Stimulated activated CD4-positive, alpha-beta T cell treated with anti-CD3 and anti-CD28 coated beads, Interleukin-1b, Interleukin-23, amount 100 ng/mL, for 48 hours (primary cell): ENCODE data around the gene DNAH14.
"Not testable (repeated sequence)": the region's sequence is repeated elsewhere in the genome, so short reads cannot be mapped to it uniquely, and the experiment has no call there.

ENCODE experiments used
- DNase-seq: peaks from one replicate; pipeline ENCODE4 v3.0.0-alpha.2; 2020

DNAH14 gene

DNA sequence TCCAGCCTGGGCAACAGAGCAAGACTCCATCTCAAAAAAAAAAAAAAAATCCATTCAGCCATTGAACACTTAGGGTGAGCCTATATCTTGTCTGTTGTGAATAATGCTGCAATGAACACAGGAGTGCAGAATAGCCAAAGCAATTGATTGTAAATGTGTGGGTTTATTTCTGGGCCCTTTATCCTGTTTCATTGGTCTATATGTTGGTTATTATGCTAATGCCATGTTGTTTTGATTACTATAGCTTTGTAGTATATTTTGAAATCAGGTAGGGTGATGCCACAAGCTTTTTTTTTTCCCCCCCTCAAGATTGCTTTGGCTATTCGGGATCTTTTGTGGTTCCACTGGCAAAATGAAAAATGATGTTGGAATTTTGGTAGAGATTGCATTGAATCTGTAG, 330.8 kb downstream of the DNAH14 start:
- no peak for DNase-seq

DNA sequence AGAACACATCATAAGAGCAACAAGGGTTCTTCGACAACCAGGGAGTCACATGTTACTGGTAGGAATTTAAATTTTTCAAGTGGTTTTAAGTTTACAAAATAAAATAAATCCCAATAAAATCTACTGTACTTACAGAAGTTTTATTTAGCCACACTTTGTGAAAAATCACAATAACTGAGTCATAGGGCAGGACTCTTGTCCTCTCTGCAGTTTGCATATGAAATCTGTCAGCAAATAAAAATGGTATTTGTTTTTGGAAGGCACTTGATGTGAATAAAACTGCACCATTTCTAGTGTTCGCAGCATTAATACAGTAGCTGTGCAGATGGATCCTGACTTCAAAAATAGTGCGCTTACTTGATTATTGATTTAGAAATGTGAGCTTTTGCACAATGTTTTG, 348.0 kb downstream of the DNAH14 start:
- DNase-seq: no peak

DNA sequence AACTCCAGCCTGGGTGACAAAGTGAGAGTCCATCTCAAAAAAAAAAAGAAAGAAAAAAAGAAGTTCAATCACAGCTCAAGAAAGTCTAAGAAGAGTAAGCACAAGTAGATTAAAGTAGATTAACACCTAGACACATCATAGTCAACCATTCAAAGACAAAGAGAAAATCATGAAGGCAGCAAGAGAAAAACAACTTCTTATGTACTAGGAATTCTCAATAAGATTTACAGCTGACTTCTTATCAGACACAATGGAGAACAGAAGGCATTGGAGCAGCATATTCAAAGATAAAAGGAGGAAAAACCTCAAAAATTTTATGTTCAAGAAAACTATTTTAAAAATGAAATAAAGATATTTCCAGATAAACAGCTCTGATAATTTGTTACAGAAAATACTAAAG, 351.1 kb downstream of the DNAH14 start:
- no peak for DNase-seq

DNA sequence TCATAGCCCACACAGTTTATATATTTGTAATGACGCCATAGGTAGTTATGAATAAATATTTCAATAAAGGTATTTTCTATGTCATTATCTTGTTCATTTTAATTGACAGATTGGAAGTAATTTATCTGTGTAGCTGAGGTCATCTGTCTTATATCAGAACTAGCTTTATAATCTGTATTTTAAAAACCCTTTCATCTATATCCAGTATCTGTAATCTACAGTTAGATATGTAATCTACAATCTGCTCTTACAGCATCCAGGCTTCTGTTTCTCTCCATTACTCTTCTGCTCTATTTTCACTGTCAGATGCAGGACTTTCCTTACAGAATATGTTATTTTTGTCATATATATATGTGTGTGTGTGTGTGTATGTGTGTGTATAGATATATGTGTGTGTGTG, 360.8 kb downstream of the DNAH14 start:
- no peak for DNase-seq

DNA sequence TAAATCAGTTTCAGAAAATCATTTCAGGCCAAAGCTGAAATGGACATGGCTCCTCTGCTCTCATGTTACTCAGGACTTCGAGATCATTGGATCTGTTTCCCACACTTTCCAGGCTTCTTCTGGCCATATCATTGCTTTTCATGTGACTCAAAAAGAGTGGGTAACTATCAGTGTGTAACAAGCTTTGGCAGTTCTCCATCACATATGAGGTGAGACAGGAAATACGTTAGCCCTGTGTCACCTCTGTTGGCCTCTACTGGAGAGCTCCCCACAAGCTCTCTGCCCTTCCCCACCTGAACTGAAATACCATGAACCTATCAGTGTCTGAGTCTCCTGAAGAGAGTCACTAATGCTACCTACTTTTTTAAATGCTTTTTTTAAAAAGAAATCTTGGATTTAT, 370.1 kb downstream of the DNAH14 start:
- DNase-seq: no peak

DNA sequence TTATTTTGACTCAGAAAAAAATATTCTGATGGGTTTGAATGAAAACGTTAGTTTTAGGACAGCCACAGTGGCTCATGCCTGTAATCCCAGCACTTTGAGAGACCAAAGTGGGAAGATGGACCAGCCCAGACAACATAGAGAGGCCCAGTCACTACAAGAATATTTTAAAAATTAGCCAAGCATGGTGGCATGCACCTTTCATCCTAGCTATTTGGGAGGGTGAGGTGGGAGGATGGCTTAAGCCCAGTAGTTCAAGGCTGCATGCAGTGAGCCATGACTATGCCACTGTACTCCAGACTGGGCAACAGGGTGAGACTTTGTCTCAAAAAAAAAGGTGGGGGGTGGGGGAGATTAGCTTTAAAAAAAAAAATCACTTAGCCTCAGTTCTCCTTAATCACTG, 370.9 kb downstream of the DNAH14 start:
- DNase-seq: no peak

DNA sequence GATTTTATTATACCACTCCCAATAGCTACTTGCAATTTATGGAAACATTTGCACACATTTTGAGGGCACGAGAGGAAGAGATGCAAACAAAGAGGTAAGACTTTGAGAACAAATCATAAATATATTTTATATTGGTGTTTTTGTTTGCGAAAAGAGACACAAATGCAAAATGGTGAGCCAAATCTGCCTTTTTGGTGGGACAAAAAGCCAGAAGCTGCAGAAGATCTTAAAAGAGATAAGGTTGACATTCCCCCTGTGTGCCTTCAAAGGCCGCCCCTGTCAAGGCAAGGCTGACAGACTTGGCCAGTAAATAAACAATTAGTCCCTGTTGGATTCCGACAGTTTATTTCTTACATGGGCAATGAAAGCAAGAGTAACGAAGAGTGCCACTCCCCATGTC, 375.5 kb downstream of the DNAH14 start:
- no peak for DNase-seq

DNA sequence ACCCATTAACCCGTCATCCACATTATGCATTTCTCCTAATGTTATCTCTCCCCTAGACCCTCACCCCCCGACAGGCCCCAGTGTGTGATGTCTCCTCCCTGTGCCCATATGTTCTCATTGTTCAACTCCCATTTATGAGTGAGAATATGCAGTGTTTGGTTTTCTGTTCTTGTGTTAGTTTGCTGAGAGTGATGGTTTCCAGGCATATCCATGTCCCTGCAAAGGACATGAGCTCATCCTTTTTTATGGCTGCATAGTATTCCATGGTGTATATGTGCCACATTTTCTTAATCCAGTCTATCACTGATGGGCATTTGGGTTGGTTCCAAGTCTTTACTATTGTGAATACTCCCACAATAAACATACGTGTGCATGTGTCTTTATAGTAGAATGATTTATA, 381.1 kb downstream of the DNAH14 start:
- DNase-seq: not testable (repeated sequence)

DNA sequence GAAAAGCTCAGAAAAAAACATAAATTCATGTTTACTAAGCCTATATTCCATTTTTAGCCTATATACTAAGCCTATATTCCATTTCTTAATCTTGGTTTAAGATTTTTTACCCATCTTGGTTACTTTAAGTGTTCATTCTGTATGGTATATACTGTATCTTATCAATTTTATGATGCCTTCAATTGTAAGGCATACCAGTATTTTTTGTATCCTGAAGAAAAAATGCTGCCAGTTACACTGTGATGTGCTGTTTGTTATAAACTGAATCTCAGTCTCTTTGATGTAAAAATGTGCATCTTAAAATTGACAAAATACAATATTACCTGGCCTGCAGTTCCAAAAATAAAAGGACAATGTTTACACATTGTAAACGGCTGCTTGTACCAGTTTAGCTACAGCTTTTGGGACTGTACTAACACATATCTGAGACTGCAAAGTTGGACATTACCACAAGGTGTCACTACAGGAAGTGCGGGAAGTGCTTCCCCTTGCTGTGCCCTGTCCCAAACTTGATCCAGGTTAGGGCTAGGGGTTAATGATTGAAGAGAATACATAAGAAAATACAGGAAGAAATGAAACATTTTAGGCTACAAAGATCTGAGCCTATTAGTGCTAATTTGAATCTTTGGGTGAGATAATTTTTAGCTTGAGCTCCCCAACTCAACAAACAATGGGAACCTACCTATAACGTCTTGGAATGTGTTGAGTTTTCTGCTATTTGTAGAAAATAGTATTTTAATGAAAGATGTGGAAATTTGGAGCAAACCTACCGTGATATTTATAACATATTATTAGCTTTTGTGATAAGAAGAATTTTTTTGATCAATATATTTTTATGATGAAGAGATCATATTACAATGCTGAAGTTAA, 389.5 kb downstream of the DNAH14 start:
- no peak for DNase-seq

DNA sequence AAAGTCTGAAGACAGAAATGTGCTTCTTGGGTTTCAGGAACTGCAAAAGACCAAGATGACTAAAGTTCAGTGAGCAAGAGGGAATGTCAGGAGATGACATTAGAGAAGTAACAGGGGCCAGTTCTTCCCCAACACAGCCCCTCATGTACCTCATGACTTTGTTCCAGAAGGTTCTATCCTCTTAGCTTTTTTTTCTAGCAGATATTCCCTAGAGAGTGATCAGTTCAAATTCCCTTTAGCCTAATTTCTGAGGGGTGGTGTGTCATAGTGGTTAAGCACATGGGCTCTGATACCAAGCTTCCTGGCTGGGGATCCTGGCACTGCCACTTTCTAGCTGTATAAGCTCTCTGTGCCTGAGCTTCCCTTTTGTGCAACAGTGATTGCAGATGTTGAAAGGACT, 390.4 kb downstream of the DNAH14 start:
- no peak for DNase-seq

DNA sequence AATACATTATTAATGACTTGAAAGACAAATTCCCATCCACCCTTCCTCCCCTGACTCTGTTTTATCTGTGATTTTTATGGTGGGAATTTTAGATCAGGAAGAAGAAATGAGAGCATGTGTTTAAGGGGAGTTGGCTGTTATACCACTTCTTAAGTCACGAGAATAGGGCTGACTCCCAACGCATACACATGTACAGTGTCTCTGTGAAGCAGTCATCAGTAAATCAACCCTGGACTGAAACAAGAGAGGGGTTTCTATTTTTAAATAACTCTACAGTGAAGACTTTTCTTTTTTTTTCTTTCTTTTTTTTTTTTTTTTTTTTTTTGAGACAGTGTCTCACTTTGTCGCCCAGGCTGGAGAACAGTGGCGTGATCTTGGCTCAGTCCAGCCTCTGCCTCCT, 392.3 kb downstream of the DNAH14 start:
- DNase-seq: no peak

DNA sequence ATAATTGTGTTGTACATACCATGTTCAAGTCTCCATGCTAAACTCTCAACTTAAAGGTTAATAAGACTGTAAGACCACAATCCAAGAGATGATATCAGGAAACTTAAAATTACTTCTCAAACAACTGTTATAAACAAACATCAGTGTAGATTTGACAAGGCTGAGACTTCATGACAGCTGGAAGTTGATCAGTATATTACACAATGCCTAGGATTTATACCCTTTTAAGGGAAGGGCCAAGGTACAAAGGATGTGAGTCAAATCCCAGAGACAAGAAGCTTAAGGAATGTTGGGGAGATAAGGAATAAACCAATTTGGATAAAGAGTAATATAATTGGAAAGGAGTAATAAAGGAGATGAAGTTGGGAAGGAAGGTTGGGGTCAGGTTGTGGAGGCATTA, 399.6 kb downstream of the DNAH14 start:
- DNase-seq: no peak

DNA sequence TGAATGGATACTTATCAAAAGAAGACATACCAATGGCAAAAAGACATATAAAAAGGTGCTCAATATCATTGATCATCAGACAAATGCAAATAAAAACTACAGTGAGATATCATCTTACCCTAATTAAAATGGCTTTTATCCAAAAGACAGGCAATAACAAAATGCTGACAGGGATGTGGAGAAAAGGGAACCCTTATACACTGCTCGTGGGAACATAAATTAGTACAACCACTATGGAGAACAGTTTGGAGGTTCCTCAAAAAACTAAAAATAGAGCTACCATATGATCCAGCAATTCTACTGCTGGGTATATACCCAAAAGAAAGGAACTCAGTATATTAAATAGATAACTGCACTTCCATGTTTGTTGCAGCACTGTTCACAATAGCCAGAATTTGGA, 400.5 kb downstream of the DNAH14 start:
- DNase-seq: not testable (repeated sequence)

DNA sequence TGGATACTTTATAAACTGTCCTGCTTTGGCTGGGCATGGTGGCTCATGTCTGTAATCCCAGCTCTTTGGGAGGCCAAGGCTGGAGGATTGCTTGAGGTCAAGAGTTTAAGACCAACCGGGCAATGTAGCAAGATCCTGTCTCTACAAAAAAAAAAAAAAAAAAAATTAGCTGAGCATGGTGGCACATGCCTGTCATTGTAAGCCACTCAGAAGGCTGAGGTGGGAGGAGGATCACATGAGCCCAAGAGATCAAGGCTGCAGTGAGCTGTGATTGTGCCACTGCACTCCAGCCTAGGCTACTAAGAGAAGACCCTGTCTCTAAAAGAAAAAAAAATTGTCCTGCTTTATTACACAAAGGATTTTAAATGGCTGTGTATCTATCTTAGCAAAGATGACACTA, 403.2 kb downstream of the DNAH14 start:
- DNase-seq: no peak

DNA sequence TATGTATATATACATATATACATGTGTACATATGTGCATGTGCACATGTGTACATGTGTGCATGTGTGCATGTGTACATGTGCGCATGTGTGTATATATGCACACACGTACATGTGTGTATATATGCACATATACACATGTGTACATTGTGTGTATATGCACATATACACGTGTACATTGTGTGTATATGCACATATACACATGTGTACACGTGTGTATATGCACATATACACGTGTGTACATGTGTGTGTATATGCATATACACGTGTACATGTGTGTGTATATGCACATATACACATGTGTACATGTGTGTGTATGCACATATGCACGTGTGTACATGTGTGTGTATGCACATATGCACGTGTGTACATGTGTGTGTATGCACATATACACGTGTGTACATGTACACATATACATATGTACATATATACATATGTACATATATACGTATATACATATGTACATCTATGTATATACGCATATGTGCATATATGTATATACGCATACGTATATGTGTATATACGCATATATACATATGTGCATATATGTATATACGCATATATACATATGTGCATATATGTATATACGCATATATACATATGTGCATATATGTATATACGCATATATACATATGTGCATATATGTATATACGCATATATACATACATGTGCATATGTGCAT, 405.8 kb downstream of the DNAH14 start:
- DNase-seq: not testable (repeated sequence)

DNA sequence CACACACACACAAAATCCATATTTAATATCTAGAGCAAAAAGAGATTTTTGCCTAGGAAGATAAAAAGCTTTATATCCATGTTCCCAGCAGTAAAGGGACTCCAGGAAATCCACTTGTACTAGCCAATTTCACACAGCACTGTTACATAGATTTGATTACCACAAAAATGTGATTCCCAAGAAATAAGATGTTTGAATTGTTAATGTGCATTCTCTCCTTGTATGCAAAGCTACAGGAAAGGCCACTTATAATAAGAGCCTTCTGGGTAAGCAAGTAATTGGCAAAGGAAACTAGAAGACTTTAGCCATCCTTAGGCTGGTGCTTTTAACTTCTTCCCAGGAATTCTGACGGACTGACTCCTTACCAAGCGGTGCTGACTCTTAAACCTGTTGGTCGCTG, 409.1 kb downstream of the DNAH14 start:
- DNase-seq: no peak

DNA sequence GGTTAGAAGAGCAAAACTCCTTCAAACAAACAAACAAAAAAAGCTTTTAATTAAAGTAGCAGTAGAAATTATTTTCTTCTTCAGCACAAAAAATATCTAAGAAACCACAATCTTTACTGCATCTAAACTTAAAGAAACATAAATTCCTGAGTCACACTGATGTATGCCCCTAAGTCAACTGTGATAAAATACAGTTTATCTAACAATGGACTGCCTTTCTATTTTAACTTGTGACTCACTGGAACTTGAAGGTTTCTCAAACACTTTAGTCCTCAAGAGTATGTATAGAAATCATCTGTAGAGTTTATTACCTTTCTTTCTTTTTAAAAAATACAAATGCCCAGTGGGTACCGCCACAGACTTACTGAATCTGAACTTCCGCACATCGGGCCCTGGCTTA, 412.2 kb downstream of the DNAH14 start:
- DNase-seq: no peak

DNA sequence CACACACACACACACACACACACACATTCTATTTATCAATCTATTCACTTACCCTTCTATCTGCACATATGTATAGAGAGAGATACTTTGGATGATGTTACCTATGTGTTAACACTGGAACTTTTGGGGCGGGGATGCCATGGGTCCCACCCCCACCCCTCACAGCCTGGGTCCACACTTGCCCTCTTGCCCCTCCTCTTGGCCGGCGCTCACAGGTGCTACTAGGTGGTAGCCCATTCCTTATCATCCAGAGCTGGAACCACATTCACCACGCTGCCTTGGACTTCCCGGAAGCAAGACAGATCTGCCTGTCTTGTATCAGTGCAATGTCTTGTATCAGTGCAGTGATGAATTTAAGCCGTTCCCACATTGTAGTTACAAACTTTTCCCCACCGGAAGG, 413.2 kb downstream of the DNAH14 start:
- DNase-seq: no peak

DNA sequence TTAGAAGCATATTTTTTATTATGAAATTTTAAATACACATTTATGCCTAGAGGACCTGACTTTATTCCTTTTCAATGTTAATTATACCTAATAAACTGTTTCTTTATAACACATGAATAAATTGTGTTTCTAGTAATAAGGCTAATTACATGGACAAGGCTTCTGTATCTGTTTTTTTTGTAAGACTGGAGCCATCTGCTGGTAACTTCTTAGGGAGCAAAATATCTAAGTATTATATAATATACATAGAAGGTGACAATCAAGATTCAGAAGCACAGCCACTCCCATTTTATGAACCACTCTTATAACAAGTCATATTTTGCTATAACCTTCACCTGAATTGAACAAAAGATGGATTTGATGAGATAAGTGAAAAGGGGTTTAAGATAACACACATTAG, 414.1 kb downstream of the DNAH14 start:
- DNase-seq: no peak

DNA sequence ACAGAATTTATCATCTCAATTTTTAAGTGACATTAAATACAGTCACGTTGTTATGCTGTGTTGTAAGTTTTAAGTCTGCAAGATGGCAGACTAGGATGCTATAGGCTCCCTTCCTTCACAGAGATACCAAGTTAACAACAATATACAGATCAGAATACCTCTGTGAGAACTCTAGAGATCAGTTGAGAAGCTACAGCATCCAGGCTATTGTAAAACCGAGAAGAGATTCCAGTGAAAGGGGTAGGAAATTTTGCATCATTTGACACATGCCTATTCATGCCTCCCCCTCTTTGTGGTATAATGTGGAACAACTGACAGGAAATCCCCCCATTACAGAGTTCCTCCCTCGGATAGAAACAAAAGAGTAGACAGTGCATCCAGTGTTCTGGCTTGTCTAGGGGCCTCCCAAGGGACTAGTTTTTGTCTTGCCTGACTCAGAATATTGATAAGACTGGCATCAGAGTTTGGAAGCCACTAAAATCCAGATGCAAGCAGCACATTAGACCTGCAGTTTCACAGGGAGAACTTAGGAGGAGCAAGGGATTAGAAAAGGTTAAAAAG, 417.7 kb downstream of the DNAH14 start:
- DNase-seq: no peak

DNA sequence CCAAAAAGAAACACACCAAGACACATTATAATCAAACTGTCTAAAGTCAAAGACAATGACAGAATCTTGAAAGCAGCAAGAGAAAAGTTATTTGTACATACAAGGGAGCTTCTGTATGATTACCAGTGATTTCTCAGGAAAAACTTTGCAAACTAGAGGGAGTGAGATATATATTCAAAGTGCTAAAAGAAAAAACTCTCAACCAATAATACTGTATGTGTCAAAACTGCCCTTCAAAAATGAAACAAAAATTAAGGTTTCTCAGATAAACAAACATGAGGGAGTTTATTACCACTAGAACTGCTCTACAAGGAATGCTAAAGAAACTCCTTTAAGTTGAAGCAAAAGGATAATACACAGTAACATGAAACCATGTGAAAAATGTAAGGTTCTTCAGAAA, 418.9 kb downstream of the DNAH14 start:
- no peak for DNase-seq

DNA sequence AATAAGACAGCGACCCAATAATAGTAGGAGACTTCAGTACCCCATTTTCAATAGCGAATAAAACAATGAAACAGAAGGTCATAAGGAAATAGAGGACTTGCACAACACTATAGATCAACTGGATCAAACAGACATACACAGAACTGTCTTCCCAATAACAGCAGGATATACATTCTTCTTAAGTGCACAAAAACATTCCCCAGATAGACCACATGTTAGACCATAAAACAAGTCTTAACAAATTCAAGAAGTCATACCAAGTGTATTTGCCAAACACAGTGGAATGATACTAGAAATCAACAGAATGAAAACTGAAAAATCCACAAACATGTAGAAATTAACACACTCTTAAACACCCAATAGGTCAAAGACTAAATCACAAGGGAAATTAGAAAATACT, 420.4 kb downstream of the DNAH14 start:
- no peak for DNase-seq

DNA sequence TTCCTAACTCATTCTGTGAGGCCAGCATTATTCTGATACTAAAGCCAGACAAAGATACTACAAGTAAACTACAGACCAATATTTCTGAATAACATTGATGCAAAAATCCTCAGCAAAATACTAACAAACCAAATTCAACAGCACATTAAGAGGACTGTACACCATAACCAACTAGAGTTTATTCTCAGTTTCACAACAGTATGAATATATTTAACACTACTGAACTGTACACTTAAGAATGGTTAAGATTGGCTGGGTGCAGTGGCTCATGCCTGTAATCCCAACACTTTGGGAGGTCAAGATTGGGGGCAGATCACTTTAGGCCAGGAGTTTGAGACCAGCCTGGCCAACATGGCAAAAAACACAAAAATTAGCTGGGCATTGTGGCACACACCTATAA, 421.4 kb downstream of the DNAH14 start:
- no peak for DNase-seq

DNA sequence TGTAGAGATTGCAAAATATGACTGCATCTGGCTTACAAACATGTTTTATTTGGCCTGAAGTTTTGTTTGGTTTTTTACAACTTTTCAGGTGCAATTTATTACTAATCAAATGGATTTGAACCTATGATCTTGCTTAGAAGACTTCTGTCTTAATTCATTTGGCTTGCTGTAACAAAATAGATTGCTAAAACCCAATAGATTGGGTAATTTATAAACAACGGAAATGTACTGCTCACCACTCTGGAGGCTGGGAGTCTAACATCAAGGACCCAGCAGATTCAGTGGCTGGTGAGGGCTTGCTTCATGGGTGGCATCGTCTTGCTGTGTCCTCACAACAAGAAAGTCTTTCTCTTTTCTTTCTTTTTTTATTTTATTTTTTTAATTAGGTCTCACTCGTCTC, 425.4 kb downstream of the DNAH14 start:
- no peak for DNase-seq
